Stimulated activated CD8-positive, alpha-beta memory T cell treated with anti-CD3 and anti-CD28 coated beads, Interleukin-7, amount 100 ng/mL, for 1 hour (primary cell): ENCODE measurements around the gene DOK6.
"Not testable (repeated sequence)": the region's sequence is repeated elsewhere in the genome, so short reads cannot be mapped to it uniquely, and the experiment has no call there.

ENCODE experiments used
- DNase-seq, 2 donors: peaks; one replicate each; pipeline ENCODE4 v3.0.0-alpha.2; 2020; ENCODE audit warnings: low read depth in 2 of 2

Gene DOK6

GRCh38 chr18:69813559-69813958 lies 412.9 kb downstream of the DOK6 start:
- DNase-seq, result no peak

- DNase-seq, result no peak
These were observed 414.2 kb downstream of the DOK6 start for GRCh38 chr18:69814861-69815385.

DNA sequence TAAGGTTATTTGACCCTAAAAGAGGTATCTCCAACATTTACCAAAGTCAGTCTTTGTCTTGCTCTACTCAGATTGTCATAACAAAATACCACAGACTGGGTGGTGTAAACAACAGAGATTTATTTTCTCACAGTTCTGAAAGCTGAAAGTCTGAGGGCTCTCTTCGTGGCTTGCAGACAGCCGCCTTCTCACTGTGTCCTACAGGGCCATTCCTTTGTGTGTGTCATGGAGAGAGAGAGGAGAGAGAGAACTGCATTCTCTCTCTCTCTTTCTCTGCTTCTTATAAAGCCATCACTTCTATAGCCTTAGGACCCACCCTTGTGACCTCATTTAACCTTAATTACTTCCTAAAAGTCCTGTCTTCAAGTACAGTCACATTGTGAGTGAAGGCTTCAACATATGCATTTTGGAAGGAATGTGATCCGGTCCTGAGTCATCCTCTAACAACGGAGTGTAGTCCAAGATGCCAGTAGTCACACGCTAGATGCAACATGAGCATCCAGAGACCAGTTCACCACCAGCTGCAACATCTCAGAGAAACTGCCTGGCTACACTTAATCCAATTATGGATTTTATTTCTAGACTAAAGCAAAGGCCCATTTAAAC lies 416.8 kb downstream of the DOK6 start:
- no peak for DNase-seq

- no peak for DNase-seq
These were observed 418.8 kb downstream of the DOK6 start for GRCh38 chr18:69819460-69819859.

DNA sequence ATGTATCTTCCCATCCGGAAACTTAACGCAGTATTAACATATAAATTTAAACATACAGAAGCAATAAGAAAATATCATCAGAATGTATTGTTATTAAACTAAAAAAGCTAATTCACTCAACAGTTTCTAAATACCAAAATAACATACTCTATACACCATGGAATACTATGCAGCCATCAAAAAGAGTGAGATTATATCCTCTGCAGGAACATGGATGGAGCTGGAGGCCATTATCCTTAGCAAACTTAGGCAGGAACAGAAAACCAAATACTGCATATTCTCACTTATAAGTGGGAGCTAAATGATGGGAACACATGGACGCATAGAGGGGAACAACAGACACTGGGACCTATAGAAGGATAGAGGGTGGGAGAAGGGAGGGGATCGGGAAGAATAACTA lies 419.9 kb downstream of the DOK6 start:
- no peak for DNase-seq

- DNase-seq, result no peak
These were observed 429.5 kb downstream of the DOK6 start for GRCh38 chr18:69830189-69830588.

- DNase-seq, result not testable (repeated sequence)
These were observed 434.3 kb downstream of the DOK6 start for GRCh38 chr18:69834980-69835379.

DNA sequence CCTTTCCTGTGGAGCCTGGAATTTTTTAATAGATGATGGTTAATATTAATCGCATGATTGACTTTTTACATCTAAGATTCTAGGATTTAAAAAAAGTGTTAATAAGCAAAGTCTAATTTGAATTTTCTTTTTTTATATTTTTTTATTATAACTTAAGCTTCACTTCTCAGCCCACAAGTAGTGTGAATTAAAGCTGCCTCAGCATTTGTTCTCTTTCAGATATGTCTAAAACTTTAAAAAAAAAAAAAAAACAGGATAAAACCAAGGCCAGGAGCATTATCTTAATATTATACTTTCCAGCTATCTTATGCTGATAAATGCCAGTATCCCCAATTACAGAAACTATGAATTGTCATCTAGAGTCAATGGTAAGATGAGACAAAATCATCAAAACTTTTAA lies 437.3 kb downstream of the DOK6 start:
- DNase-seq, result no peak

- DNase-seq, result no peak
These were observed 438.1 kb downstream of the DOK6 start for GRCh38 chr18:69838620-69839411.

DNA sequence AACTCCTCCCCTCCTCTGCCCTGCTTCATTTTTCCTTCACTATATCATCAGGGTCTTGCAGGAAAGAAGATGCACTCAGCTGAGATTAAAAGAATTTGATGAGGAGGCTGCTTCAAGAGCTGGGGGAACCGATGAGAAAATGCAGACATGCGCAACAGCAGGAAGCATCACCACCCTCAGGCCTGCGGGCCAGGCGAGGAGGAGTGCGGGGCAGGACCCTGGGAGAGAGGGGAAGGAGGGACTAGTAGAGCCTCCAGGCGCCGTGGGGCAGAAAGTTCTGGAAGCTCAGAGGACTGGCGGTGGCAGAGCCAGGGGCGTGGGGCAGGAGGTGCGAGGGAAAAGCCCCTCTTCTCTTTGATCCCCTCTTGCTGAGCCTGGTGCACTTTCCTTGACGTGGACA lies 438.8 kb downstream of the DOK6 start:
- no peak for DNase-seq

GRCh38 chr18:69840001-69840400 lies 439.3 kb downstream of the DOK6 start:
- DNase-seq, result no peak

- DNase-seq, result no peak
These were observed 439.8 kb downstream of the DOK6 start for GRCh38 chr18:69840445-69840844.

GRCh38 chr18:69841117-69841516 lies 440.4 kb downstream of the DOK6 start:
- DNase-seq, result no peak

- DNase-seq, result no peak
These were observed 442.3 kb downstream of the DOK6 start for GRCh38 chr18:69843015-69843414.

GRCh38 chr18:69844656-69845055 lies 444.0 kb downstream of the DOK6 start:
- DNase-seq, result no peak

- DNase-seq, result no peak
These were observed 445.2 kb downstream of the DOK6 start for GRCh38 chr18:69845593-69846506.

- no peak for DNase-seq
These were observed 452.4 kb downstream of the DOK6 start for GRCh38 chr18:69853051-69853450.

DNA sequence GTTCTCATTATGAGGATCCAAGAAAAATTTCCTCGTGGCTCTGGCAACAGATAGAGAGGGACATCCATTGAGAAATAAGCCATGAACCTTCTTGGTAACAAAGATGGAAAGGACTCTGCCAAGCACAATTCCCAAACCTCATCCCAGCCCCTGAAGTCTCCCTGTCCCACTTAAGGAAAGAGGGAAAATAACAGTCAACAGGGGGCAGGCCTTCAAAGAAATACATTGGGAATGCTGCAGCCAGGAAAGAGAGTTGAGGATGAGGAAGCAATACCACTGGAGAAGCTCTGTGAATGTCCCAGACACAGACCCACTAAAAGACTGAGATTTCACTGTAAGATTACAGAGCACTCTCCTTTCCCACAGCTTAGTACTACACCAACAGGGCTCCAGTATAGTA lies 453.8 kb downstream of the DOK6 start:
- no peak for DNase-seq

- no peak for DNase-seq
These were observed 458.2 kb downstream of the DOK6 start for GRCh38 chr18:69858897-69859296.

DNA sequence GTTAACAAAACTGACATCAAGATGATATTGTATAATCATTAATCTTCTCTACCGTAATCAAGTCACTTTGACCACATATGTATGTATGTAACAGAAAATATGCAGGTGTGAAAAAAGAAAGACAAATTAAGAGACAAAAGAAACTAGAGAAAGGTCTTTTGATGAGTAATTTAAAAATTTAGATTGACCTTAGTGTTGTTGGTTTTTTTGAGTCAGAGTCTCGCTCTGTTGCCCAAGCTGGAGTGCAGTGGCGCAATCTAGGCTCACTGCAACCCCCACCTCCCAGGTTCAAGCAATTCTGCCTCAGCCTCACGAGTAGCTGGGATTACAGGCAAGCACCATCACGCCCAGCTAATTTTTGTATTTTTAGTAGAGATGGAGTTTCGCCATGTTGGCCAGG lies 464.1 kb downstream of the DOK6 start:
- DNase-seq, result not testable (repeated sequence)

DNA sequence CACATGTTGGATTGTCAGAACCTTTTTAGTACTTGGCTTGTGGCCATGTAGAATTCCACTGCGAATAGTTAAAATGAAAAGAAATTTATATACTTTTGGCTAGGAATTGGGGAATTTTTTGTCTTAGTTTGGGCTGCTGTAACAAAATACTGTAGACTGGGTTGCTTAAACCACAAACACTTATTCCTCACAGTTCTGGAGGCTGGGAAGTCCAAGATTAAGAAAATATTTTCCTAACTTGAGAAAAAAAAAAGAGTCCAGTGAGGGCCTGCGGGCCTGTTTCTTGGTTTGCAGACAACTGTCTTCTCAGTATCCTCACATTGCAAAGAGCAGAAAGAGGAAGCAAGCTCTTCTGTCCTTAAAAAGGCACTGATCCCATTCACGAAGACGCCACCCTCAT lies 465.1 kb downstream of the DOK6 start:
- no peak for DNase-seq

- DNase-seq, result no peak
These were observed 465.5 kb downstream of the DOK6 start for GRCh38 chr18:69866212-69866611.
